ENCODE data around the gene SLAIN2.
"Not testable (repeated sequence)": the region's sequence is repeated elsewhere in the genome, so short reads cannot be mapped to it uniquely, and the experiment has no call there.

The SLAIN2 gene

GRCh38 chr4:48445704-48446103, 104.4 kb downstream of the SLAIN2 start:
- H3K9me3 ChIP-seq (ENCODE audit: control insufficient read depth, insufficient read depth, low read length) = no peaks in the 10 kb centered on the region
- H3K4me1 ChIP-seq (ENCODE audit: control insufficient read depth, low read length) = no peaks in the 10 kb centered on the region
- no peaks in the 10 kb centered on the region for H3K79me2 ChIP-seq (ENCODE audit: control insufficient read depth, low read length)
- H3K36me3 ChIP-seq (ENCODE audit: control insufficient read depth, low read length) = no peaks in the 10 kb centered on the region
- no peaks in the 10 kb centered on the region for H4K20me1 ChIP-seq (ENCODE audit: control insufficient read depth, insufficient read depth, low read depth, low read length)
- no peak overlapping the region for H3K4me3 ChIP-seq (ENCODE audit: low read length)
- H3K9me2 ChIP-seq (replicated peaks; ENCODE audit: control insufficient read depth, low read length) = no peaks in the 10 kb centered on the region
- no peak for TF ChIP-seq CTCF (IDR thresholded peaks at IDR 0.05; ENCODE audit: low read depth, low read length, poor library complexity, severe bottlenecking)
- TF ChIP-seq EZH2phosphoT487 (IDR thresholded peaks at IDR 0.05; ENCODE audit: borderline replicate concordance, low read length) = no peak
- no peak overlapping the region for H3K4me2 ChIP-seq (ENCODE audit: low read length)
- H3F3A ChIP-seq (ENCODE audit: control insufficient read depth, insufficient read depth) = no peaks in the 10 kb centered on the region
- no peaks in the 10 kb centered on the region for H3K27me3 ChIP-seq (ENCODE audit: control insufficient read depth, low read length)
- H3K27ac ChIP-seq (ENCODE audit: low read depth, low read length) = no peak overlapping the region

- Histone ChIP-seq H4K20me1 (ENCODE audit: control insufficient read depth, insufficient read depth, low read depth, low read length) (no peaks in the 10 kb centered on the region), H3K27ac (ENCODE audit: low read depth, low read length) (no peak overlapping the region)
Measured at GRCh38 chr4:48446642-48447041, 105.3 kb downstream of the SLAIN2 start.

GRCh38 chr4:48449151-48449550, 107.8 kb downstream of the SLAIN2 start:
- no peaks in the 10 kb centered on the region for H3K4me1 ChIP-seq (ENCODE audit: control insufficient read depth, low read length)
- H3F3A ChIP-seq (ENCODE audit: control insufficient read depth, insufficient read depth) = no peaks in the 10 kb centered on the region
- TF ChIP-seq CTCF (IDR thresholded peaks at IDR 0.05; ENCODE audit: low read depth, low read length, poor library complexity, severe bottlenecking) = no peak
- TF ChIP-seq EZH2phosphoT487 (IDR thresholded peaks at IDR 0.05; ENCODE audit: borderline replicate concordance, low read length) = no peak
- no peaks in the 10 kb centered on the region for H3K36me3 ChIP-seq (ENCODE audit: control insufficient read depth, low read length)
- no peak overlapping the region for H3K4me2 ChIP-seq (ENCODE audit: low read length)
- H3K9me3 ChIP-seq (ENCODE audit: control insufficient read depth, insufficient read depth, low read length) = no peaks in the 10 kb centered on the region
- H3K27me3 ChIP-seq (ENCODE audit: control insufficient read depth, low read length) = no peaks in the 10 kb centered on the region
- no peaks in the 10 kb centered on the region for H3K9me2 ChIP-seq (replicated peaks; ENCODE audit: control insufficient read depth, low read length)
- H3K79me2 ChIP-seq (ENCODE audit: control insufficient read depth, low read length) = no peaks in the 10 kb centered on the region
- H4K20me1 ChIP-seq (ENCODE audit: control insufficient read depth, insufficient read depth, low read depth, low read length) = no peaks in the 10 kb centered on the region
- H3K4me3 ChIP-seq (ENCODE audit: low read length) = no peak overlapping the region
- no peak overlapping the region for H3K27ac ChIP-seq (ENCODE audit: low read depth, low read length)

More at GRCh38 chr4:48446642-48447041, 105.3 kb downstream of the SLAIN2 start:
- H3K4me1 ChIP-seq (ENCODE audit: control insufficient read depth, low read length) = no peaks in the 10 kb centered on the region
- no peaks in the 10 kb centered on the region for H3K9me2 ChIP-seq (replicated peaks; ENCODE audit: control insufficient read depth, low read length)
- no peak overlapping the region for H3K4me2 ChIP-seq (ENCODE audit: low read length)
- H3K4me3 ChIP-seq (ENCODE audit: low read length) = no peak overlapping the region
- H3K9me3 ChIP-seq (ENCODE audit: control insufficient read depth, insufficient read depth, low read length) = no peaks in the 10 kb centered on the region
- H3F3A ChIP-seq (ENCODE audit: control insufficient read depth, insufficient read depth) = no peaks in the 10 kb centered on the region
- TF ChIP-seq EZH2phosphoT487 (IDR thresholded peaks at IDR 0.05; ENCODE audit: borderline replicate concordance, low read length) (no peak), CTCF (IDR thresholded peaks at IDR 0.05; ENCODE audit: low read depth, low read length, poor library complexity, severe bottlenecking) (no peak)
- no peaks in the 10 kb centered on the region for H3K79me2 ChIP-seq (ENCODE audit: control insufficient read depth, low read length)
- H3K36me3 ChIP-seq (ENCODE audit: control insufficient read depth, low read length) = no peaks in the 10 kb centered on the region
- no peaks in the 10 kb centered on the region for H3K27me3 ChIP-seq (ENCODE audit: control insufficient read depth, low read length)

- Histone ChIP-seq H3F3A (ENCODE audit: control insufficient read depth, insufficient read depth) (no peaks in the 10 kb centered on the region), H3K9me3 (ENCODE audit: control insufficient read depth, insufficient read depth, low read length) (no peaks in the 10 kb centered on the region), H4K20me1 (ENCODE audit: control insufficient read depth, insufficient read depth, low read depth, low read length) (no peaks in the 10 kb centered on the region), H3K36me3 (ENCODE audit: control insufficient read depth, low read length) (no peaks in the 10 kb centered on the region), H3K4me2 (ENCODE audit: low read length) (no peak overlapping the region), H3K79me2 (ENCODE audit: control insufficient read depth, low read length) (no peaks in the 10 kb centered on the region), H3K4me3 (ENCODE audit: low read length) (no peak overlapping the region), H3K27ac (ENCODE audit: low read depth, low read length) (no peak overlapping the region), H3K9me2 (replicated peaks; ENCODE audit: control insufficient read depth, low read length) (no peaks in the 10 kb centered on the region), H3K4me1 (ENCODE audit: control insufficient read depth, low read length) (no peaks in the 10 kb centered on the region), H3K27me3 (ENCODE audit: control insufficient read depth, low read length) (no peaks in the 10 kb centered on the region)
- TF ChIP-seq CTCF (IDR thresholded peaks at IDR 0.05; ENCODE audit: low read depth, low read length, poor library complexity, severe bottlenecking) = no peak
Measured at GRCh38 chr4:48450740-48451139, 109.4 kb downstream of the SLAIN2 start.

GRCh38 chr4:48451656-48452055, 110.3 kb downstream of the SLAIN2 start:
- H3K27me3 ChIP-seq (ENCODE audit: control insufficient read depth, low read length); H3K4me1 ChIP-seq (ENCODE audit: control insufficient read depth, low read length); H3K9me3 ChIP-seq (ENCODE audit: control insufficient read depth, insufficient read depth, low read length); H3F3A ChIP-seq (ENCODE audit: control insufficient read depth, insufficient read depth); H3K9me2 ChIP-seq (replicated peaks; ENCODE audit: control insufficient read depth, low read length); H3K79me2 ChIP-seq (ENCODE audit: control insufficient read depth, low read length); H3K4me3 ChIP-seq (ENCODE audit: low read length); H3K4me2 ChIP-seq (ENCODE audit: low read length); H3K27ac ChIP-seq (ENCODE audit: low read depth, low read length); H3K36me3 ChIP-seq (ENCODE audit: control insufficient read depth, low read length); H4K20me1 ChIP-seq (ENCODE audit: control insufficient read depth, insufficient read depth, low read depth, low read length): not testable (repeated sequence)
